GM06990 (cell line): ENCODE measurements around the gene MTHFSD.

Experiments
- DNase-seq: peaks from one replicate; pipeline ENCODE4 v3.0.0-alpha.2; 2011; ENCODE audit not compliant: insufficient read length; ENCODE audit errors: extremely low read depth
- H3K27me3 ChIP-seq: replicated peaks from 2 replicates; pipeline ENCODE4 v1.6.0; 2011; ENCODE audit warnings: low read length; ENCODE audit not compliant: control insufficient read depth, insufficient read depth
- H3K36me3 ChIP-seq: 2 replicates; pipeline ENCODE4 v1.5.1; 2011; ENCODE audit warnings: low read length; ENCODE audit not compliant: control insufficient read depth, insufficient read depth
- H3K4me3 ChIP-seq: replicated peaks from 2 replicates; pipeline ENCODE4 v1.5.1; 2011; ENCODE audit warnings: low read depth, mild to moderate bottlenecking, control low read depth, low read length
- CTCF ChIP-seq: IDR thresholded peaks from 2 replicates; pipeline ENCODE4 v1.5.1; 2011; ENCODE audit warnings: low read length, control low read depth, mild to moderate bottlenecking, inconsistent platforms; ENCODE audit not compliant: insufficient read depth, poor library complexity, severe bottlenecking

MTHFSD gene

DNA sequence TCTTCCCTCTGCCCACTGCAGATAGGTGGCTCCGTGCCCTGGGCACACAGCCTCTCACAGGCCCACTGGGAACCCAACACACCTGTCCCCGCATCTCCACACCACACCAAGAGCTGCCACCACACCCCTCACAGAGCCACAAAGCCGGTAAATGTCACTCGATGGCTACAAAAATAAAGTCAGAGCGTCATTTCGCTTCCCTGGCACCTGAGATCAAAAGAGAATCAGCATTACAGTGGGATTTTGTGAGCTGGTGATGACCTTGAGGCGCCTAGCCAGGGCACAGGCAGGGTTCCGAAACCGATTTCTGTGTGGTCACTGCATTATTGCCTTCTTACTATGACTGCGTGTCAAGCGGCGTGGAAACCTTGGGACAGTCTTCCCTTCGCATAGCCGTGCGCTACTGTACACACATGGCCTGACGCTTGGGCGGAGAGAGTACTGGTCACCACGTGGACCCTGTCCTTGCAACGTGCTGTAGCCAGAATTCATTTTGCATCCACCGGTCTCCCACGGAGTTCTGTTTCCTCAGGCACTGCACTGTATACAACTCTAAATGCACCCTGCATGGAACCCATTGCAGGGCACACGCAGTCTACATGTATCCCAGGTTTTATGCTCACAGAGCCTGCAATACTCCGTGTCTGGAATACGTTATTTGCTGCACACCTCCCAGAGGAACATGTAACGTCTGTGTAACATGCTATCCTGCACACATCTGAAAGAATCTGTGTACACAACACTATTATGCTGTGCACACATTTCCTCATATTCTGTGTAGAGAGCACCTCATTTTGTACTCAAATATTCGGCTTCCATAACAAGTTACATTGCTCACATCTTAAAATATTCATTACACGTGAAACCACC, 50.5 kb downstream of the MTHFSD start:
- Histone ChIP-seq H3K4me3 (no peak overlapping the region), H3K36me3 (no peaks in the 10 kb centered on the region), H3K27me3 (peaks cover 14% of the 10 kb centered on the region)
- no peak for DNase-seq
- TF ChIP-seq CTCF, result no peak

DNA sequence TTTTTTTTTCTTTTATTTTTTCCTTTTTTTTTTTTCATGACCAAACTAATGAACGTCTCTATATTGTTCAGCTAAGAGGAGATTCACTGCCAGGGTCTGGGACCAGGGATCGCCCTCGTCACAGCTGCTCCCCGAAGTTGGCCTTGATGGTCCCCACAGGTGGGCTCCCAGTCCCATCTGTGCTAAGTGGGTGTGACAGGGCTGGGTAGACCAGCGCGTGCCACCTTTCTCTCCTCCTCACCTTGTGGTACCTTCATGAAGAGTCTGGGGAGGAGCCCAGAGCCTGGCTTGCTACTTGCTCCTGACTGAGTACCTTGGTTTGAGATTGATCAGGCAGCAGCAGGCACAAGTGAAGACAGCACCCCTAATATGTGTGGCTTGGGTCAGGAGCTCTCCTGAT, 51.2 kb downstream of the MTHFSD start:
- no peak for DNase-seq
- Histone ChIP-seq H3K27me3 (peaks cover 14% of the 10 kb centered on the region), H3K4me3 (no peak overlapping the region), H3K36me3 (no peaks in the 10 kb centered on the region)
- TF ChIP-seq CTCF, result no peak

DNA sequence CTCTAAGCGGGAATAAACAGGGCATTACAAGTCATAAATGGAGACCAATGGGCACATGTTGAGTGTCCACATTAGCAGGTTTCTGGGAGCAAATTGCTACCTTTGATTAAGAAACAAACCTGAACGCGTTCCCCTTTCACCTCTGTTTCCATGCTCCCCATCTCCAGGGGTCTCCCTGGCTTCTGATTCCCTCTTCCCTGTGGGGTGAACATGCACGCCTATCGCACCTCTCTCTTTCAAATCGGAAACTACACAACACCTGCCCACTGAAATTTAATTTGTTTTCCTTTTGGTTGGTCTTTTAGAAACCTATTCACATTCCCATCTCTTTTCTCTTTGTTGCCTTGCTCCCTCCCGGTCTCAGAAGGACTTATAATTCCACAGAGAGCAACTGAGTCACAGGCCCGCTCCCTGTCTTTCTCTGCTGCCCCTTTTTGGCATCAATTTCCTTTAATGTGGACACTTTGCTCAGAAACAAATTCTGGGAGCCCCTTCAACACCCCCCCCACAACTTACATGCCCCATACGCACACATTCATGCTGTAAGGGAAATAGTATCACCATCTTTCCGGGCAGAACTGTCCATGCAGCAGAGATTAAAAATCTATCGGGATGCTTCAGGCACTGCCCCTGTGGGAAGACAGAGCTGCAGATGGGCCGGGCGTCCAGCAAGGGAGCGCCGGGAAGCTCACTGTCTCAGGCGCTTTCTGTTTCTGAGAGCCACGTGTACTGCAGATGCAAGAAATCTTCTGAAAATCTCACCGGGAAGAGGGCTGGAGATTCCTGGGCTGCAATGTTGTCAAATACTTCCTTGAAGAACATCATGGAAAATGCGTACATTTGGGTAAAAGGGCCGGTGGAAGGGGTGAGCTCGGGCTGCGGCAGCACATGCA, 51.9 kb downstream of the MTHFSD start:
- Histone ChIP-seq H3K4me3 (no peak overlapping the region), H3K36me3 (no peaks in the 10 kb centered on the region), H3K27me3 (peaks cover 14% of the 10 kb centered on the region)
- TF ChIP-seq CTCF, result no peak
- no peak for DNase-seq

GRCh38 chr16:86501989-86502855, 52.8 kb downstream of the MTHFSD start:
- DNase-seq, result no peak
- Histone ChIP-seq H3K36me3 (no peaks in the 10 kb centered on the region), H3K4me3 (no peak overlapping the region), H3K27me3 (peaks cover 14% of the 10 kb centered on the region)
- TF ChIP-seq CTCF, result no peak

- DNase-seq, result no peak
- H3K4me3 ChIP-seq, result no peak overlapping the region
- TF ChIP-seq CTCF, result no peak
- peaks cover 12% of the 10 kb centered on the region for H3K27me3 ChIP-seq
- H3K36me3 ChIP-seq, result no peaks in the 10 kb centered on the region
Observed at GRCh38 chr16:86500708-86501510, 54.1 kb downstream of the MTHFSD start.
